Measurements from ENCODE around the gene GLTP. TPM values are rescaled to one million over a fixed set of nuclear protein-coding genes. Genes with fewer than 3 reads are reported as not detected.

GLTP gene
- total and polyA plus RNA-seq, 2 of the 4 experiments (the other 2 are of a cell fraction) = 34.4 to 58.4 TPM

DNA sequence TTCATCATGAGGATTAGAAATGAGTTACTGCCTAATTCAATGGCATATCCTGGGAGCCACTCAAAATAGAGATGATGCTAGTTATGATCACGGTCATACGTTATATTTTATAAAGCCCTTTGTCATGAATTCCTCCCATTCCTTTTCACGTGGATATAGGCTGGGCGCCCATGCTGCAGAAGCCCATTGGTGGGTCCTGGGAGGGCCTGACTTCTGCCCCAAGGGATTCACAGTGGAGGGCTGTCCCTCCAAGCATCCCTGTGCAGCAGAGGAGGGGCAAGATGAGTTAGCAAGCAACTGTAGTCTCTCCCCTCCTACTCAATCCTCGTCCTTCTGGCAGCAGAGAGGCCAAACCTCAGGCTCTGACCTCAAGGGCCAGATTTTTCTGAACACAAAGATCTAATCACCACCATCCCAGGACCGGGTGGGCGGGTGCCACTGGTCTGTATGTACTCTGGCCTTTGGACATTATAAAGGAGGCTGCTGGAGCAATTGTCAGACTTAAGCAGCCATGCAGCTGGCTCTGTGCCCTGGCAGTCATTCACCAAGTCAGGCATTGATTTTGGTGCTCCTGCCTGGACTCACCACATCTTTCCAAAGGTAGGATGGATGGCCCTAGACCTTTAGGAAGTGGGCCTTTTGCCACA, 8.6 kb downstream of the GLTP start:
- peaks cover 27 to 60% of the 10 kb centered on the region in 2 experiments for H3K79me1 ChIP-seq (ENCODE audit: low read depth in 1 of 2, low read length in 2 of 2)
- peaks cover 24% of the 10 kb centered on the region for H3K9me1 ChIP-seq (ENCODE audit: insufficient read depth, low read length)
- ATAC-seq (ENCODE audit: low read depth) (peak; percentile 30; the same call in 1 of the 2 replicates), DNase-seq (peak; percentile 23)
- peak overlapping the region; percentile 12 for H2AK9ac ChIP-seq (replicated peaks; ENCODE audit: low read depth, low read length, poor library complexity)
- H3K4me1 ChIP-seq (ENCODE audit: control insufficient read depth, insufficient read depth, low read length) = no peaks in the 10 kb centered on the region; the same call in 1 of the 2 replicates
- H2BK5ac ChIP-seq (ENCODE audit: low read depth, low read length, poor library complexity, severe bottlenecking) = no peak overlapping the region
- H2BK15ac ChIP-seq (ENCODE audit: low read depth, low read length) = no peak overlapping the region
- TF ChIP-seq MAFK (IDR thresholded peaks at IDR 0.05; ENCODE audit: low read depth, low read length) (no peak), RFX5 (IDR thresholded peaks at IDR 0.05; ENCODE audit: low read depth, low read length) (no peak), FOS (IDR thresholded peaks at IDR 0.05; ENCODE audit: low read depth, low read length) (no peak), SMC3 (IDR thresholded peaks at IDR 0.05; ENCODE audit: low read depth, low read length) (no peak), NFE2L2 (IDR thresholded peaks at IDR 0.05; ENCODE audit: low read depth, low read length) (no peak), POLR2A (IDR thresholded peaks at IDR 0.05; ENCODE audit: low read depth, low read length) (no peak), RAD21 (IDR thresholded peaks at IDR 0.05; ENCODE audit: low read length) (no peak), MAZ (IDR thresholded peaks at IDR 0.05; ENCODE audit: borderline replicate concordance, low read depth, low read length) (no peak), CEBPB (IDR thresholded peaks at IDR 0.05; ENCODE audit: low read depth, low read length) (no peak), MXI1 (IDR thresholded peaks at IDR 0.05; ENCODE audit: borderline replicate concordance, low read depth, low read length) (no peak), CHD1 (IDR thresholded peaks at IDR 0.05; ENCODE audit: low read depth, low read length) (no peak), RCOR1 (IDR thresholded peaks at IDR 0.05; ENCODE audit: insufficient replicate concordance, low read length) (no peak), BHLHE40 (IDR thresholded peaks at IDR 0.05; ENCODE audit: low read depth, low read length) (no peak)
- TF ChIP-seq, protein P1, sequence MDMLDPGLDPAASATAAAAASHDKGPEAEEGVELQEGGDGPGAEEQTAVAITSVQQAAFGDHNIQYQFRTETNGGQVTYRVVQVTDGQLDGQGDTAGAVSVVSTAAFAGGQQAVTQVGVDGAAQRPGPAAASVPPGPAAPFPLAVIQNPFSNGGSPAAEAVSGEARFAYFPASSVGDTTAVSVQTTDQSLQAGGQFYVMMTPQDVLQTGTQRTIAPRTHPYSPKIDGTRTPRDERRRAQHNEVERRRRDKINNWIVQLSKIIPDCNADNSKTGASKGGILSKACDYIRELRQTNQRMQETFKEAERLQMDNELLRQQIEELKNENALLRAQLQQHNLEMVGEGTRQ (IDR thresholded peaks at IDR 0.05; ENCODE audit: low read depth, low read length) = no peak
- TF ChIP-seq, protein P2, sequence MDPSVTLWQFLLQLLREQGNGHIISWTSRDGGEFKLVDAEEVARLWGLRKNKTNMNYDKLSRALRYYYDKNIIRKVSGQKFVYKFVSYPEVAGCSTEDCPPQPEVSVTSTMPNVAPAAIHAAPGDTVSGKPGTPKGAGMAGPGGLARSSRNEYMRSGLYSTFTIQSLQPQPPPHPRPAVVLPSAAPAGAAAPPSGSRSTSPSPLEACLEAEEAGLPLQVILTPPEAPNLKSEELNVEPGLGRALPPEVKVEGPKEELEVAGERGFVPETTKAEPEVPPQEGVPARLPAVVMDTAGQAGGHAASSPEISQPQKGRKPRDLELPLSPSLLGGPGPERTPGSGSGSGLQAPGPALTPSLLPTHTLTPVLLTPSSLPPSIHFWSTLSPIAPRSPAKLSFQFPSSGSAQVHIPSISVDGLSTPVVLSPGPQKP (IDR thresholded peaks at IDR 0.05; ENCODE audit: borderline replicate concordance, low read depth, low read length) = no peak
- TF ChIP-seq, protein P3, sequence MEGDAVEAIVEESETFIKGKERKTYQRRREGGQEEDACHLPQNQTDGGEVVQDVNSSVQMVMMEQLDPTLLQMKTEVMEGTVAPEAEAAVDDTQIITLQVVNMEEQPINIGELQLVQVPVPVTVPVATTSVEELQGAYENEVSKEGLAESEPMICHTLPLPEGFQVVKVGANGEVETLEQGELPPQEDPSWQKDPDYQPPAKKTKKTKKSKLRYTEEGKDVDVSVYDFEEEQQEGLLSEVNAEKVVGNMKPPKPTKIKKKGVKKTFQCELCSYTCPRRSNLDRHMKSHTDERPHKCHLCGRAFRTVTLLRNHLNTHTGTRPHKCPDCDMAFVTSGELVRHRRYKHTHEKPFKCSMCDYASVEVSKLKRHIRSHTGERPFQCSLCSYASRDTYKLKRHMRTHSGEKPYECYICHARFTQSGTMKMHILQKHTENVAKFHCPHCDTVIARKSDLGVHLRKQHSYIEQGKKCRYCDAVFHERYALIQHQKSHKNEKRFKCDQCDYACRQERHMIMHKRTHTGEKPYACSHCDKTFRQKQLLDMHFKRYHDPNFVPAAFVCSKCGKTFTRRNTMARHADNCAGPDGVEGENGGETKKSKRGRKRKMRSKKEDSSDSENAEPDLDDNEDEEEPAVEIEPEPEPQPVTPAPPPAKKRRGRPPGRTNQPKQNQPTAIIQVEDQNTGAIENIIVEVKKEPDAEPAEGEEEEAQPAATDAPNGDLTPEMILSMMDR (conservative IDR thresholded peaks at IDR 0.05; ENCODE audit: low read depth, low read length) = no peak
- no peak overlapping the region for H3K4ac ChIP-seq (ENCODE audit: low read depth, low read length)
- H2BK20ac ChIP-seq (ENCODE audit: low read depth, low read length) = no peak overlapping the region
- no TSS peak for BruUV-seq (replicated peaks)
- H4K20me1 ChIP-seq (ENCODE audit: insufficient read depth, low read length) = peaks cover 14% of the 10 kb centered on the region
- CTCF ChIA-PET = no interaction called here
- H2AK5ac ChIP-seq (ENCODE audit: low read depth, low read length) = peak overlapping the region; percentile 85; the same call in 1 of the 2 replicates
- in situ Hi-C loops (cut with MboI; ENCODE audit: low sequenced_read_pairs) (no loop called here), dilution Hi-C loops (cut with HindIII; ENCODE audit: low sequenced_read_pairs, unreplicated experiment) (no loop called here), intact Hi-C loops (cut with micrococcal nuclease) (no loop called here)
- POLR2A ChIA-PET (ENCODE audit: unreplicated experiment) = no interaction called here
- no peak overlapping the region for H3K23ac ChIP-seq (ENCODE audit: low read depth, low read length)
- H3K4me3 ChIP-seq (ENCODE audit: insufficient read depth, low read depth, low read length) = no peak overlapping the region
- H3K27ac ChIP-seq (ENCODE audit: insufficient read depth, low read length) = 0 out of 2 replicates have a peak overlapping the region, but pooled peaks have one; percentile 4
- H3K9me3 ChIP-seq (ENCODE audit: control insufficient read depth, insufficient read depth, low read length) = no peaks in the 10 kb centered on the region
- no peaks in the 10 kb centered on the region for H3K27me3 ChIP-seq (ENCODE audit: control insufficient read depth, insufficient read depth, low read length)
- H3K9ac ChIP-seq (ENCODE audit: low read depth, low read length) = no peak overlapping the region
- no peak overlapping the region for H3K18ac ChIP-seq (ENCODE audit: low read depth, low read length)
- no peak overlapping the region for H3K4me2 ChIP-seq (ENCODE audit: low read depth, low read length)
- H3K36me3 ChIP-seq (ENCODE audit: control insufficient read depth, insufficient read depth, low read length) = peaks cover 8% of the 10 kb centered on the region
- WGBS, 2 experiments (ENCODE audit: extremely low coverage in 2 of 2, insufficient read length in 1 of 2) = no CpG with 5 or more reads among the region's 7 CpGs
- no peak overlapping the region for H2BK120ac ChIP-seq (ENCODE audit: low read depth, low read length)
- H3K56ac ChIP-seq (ENCODE audit: extremely low read depth, insufficient read depth, low read length) = no peak overlapping the region
- no peak overlapping the region for H4K8ac ChIP-seq (ENCODE audit: low read depth in 2 of 2, low read length in 2 of 2)
- no peak overlapping the region for H4K91ac ChIP-seq (ENCODE audit: insufficient read depth, low read depth, low read length)
- H4K5ac ChIP-seq (ENCODE audit: low read depth, low read length) = no peak overlapping the region
- H3K14ac ChIP-seq (replicated peaks; ENCODE audit: low read depth, low read length) = no peak overlapping the region
- H2AFZ ChIP-seq (replicated peaks; ENCODE audit: low read length, poor library complexity) = peak overlapping the region; percentile 55
